Measurements from ENCODE around the gene IQCF6.
"Not testable (repeated sequence)": the region's sequence is repeated elsewhere in the genome, so short reads cannot be mapped to it uniquely, and the experiment has no call there.

Gene IQCF6

GRCh38 chr3:51779137-51779536 lies at the start of gene IQCF6:
Gene IQCF6 (minus strand): TSS chr3:51779237. CDS start chr3:51779224, 13 bp downstream.
- no peak for DNase-seq

GRCh38 chr3:51828297-51828696 lies 49.3 kb upstream of the IQCF6 start:
- DNase-seq: peak; percentile 4

- no peak for DNase-seq
Measured at GRCh38 chr3:51819709-51820406, 40.8 kb upstream of the IQCF6 start.

GRCh38 chr3:51819151-51819550 lies 40.1 kb upstream of the IQCF6 start:
- no peak for DNase-seq

- no peak for DNase-seq
Measured at GRCh38 chr3:51817375-51817774, 38.3 kb upstream of the IQCF6 start.

- no peak for DNase-seq
Measured at GRCh38 chr3:51816723-51817122, 37.7 kb upstream of the IQCF6 start.

- no peak for DNase-seq
Measured at GRCh38 chr3:51815614-51816013, 36.6 kb upstream of the IQCF6 start.

- no peak for DNase-seq
Measured at GRCh38 chr3:51814034-51814433, 35.0 kb upstream of the IQCF6 start.

GRCh38 chr3:51813539-51813938 lies 34.5 kb upstream of the IQCF6 start:
- DNase-seq: no peak

- DNase-seq: no peak
Measured at GRCh38 chr3:51808934-51809333, 29.9 kb upstream of the IQCF6 start.

GRCh38 chr3:51802106-51802703 lies 23.2 kb upstream of the IQCF6 start:
- DNase-seq: no peak

- no peak for DNase-seq
Measured at GRCh38 chr3:51800750-51801125, 21.7 kb upstream of the IQCF6 start.

- DNase-seq: peak; percentile 90
Measured at GRCh38 chr3:51799879-51800749, 21.1 kb upstream of the IQCF6 start.

- peak; percentile 53 for DNase-seq
Measured at GRCh38 chr3:51798411-51798963, 19.4 kb upstream of the IQCF6 start.

- no peak for DNase-seq
Measured at GRCh38 chr3:51796854-51797253, 17.8 kb upstream of the IQCF6 start.

- no peak for DNase-seq
Measured at GRCh38 chr3:51794206-51794605, 15.2 kb upstream of the IQCF6 start.

GRCh38 chr3:51792206-51792605 lies 13.2 kb upstream of the IQCF6 start:
- DNase-seq: no peak

- DNase-seq: no peak
Measured at GRCh38 chr3:51789437-51789836, 10.4 kb upstream of the IQCF6 start.

- DNase-seq: not testable (repeated sequence)
Measured at GRCh38 chr3:51787576-51787975, 8.5 kb upstream of the IQCF6 start.

- no peak for DNase-seq
Measured at GRCh38 chr3:51786267-51786666, 7.2 kb upstream of the IQCF6 start.

GRCh38 chr3:51778554-51778953 lies 483 bp downstream of the IQCF6 start:
- DNase-seq: no peak

GRCh38 chr3:51777985-51778384 lies 1.1 kb downstream of the IQCF6 start:
- peak; percentile 29 for DNase-seq

GRCh38 chr3:51773529-51774056 lies 5.4 kb downstream of the IQCF6 start:
- no peak for DNase-seq

All from eye (tissue), 1 donor.